GM19467 (cell line): ENCODE results near the gene ALX4.

Source experiments
- ATAC-seq: cut with Tn5 transposase; IDR thresholded peaks from one replicate; pipeline ENCODE4 v1.9.1; 2021; ENCODE audit warnings: mild to moderate bottlenecking, moderate library complexity; ENCODE audit not compliant: unreplicated experiment

Gene ALX4

GRCh38 chr11:44335919-44336318 is 26.0 kb upstream of the ALX4 start:
- no peak for ATAC-seq

- ATAC-seq = no peak
These were observed 25.3 kb upstream of the ALX4 start for GRCh38 chr11:44335052-44335760.

GRCh38 chr11:44334356-44335004 is 24.5 kb upstream of the ALX4 start:
- ATAC-seq = no peak

GRCh38 chr11:44333271-44334218 is 23.6 kb upstream of the ALX4 start:
- no peak for ATAC-seq

- no peak for ATAC-seq
These were observed 22.7 kb upstream of the ALX4 start for GRCh38 chr11:44332665-44333064.

- no peak for ATAC-seq
These were observed 19.7 kb upstream of the ALX4 start for GRCh38 chr11:44329472-44330230.

GRCh38 chr11:44328138-44328660 is 18.3 kb upstream of the ALX4 start:
- ATAC-seq = no peak

- ATAC-seq = no peak
These were observed 17.8 kb upstream of the ALX4 start for GRCh38 chr11:44327730-44328129.

- no peak for ATAC-seq
These were observed 16.9 kb upstream of the ALX4 start for GRCh38 chr11:44326615-44327475.

GRCh38 chr11:44325698-44326097 is 15.8 kb upstream of the ALX4 start:
- ATAC-seq = no peak

- ATAC-seq = no peak
These were observed 15.0 kb upstream of the ALX4 start for GRCh38 chr11:44324749-44325525.

- no peak for ATAC-seq
These were observed 14.3 kb upstream of the ALX4 start for GRCh38 chr11:44324222-44324621.

GRCh38 chr11:44322243-44322642 is 12.3 kb upstream of the ALX4 start:
- no peak for ATAC-seq

GRCh38 chr11:44321059-44321458 is 11.1 kb upstream of the ALX4 start:
- no peak for ATAC-seq

- ATAC-seq = no peak
These were observed 10.5 kb upstream of the ALX4 start for GRCh38 chr11:44320289-44320973.

- ATAC-seq = no peak
These were observed 9.8 kb upstream of the ALX4 start for GRCh38 chr11:44319552-44320288.

- no peak for ATAC-seq
These were observed 9.2 kb upstream of the ALX4 start for GRCh38 chr11:44319170-44319551.

GRCh38 chr11:44318369-44318768 is 8.4 kb upstream of the ALX4 start:
- no peak for ATAC-seq
